H1 (cell line): ENCODE results near the gene DCTN5. TPM values are rescaled to one million over a fixed set of nuclear protein-coding genes. Genes with fewer than 3 reads are reported as not detected.

ENCODE experiments used
- CTCF ChIA-PET: fragments of 300-600 bp; sonication (Branson Sonifier 250); formaldehyde crosslinking; loops from one replicate; lab custom pipeline; 2021; ENCODE audit not compliant: partially characterized antibody; lab: Charles Lee
- POLR2A ChIA-PET: fragments of 300-600 bp; sonication (Branson Sonifier 250); formaldehyde crosslinking; loops from one replicate; lab custom pipeline; 2021; ENCODE audit warnings: inconsistent platforms; ENCODE audit not compliant: partially characterized antibody; lab: Charles Lee
- DNase-seq, 2 experiments: peaks; one replicate each; pipeline versions ENCODE4 v3.0.0 to v3.0.0-alpha.2; 2010 to 2022; ENCODE audit warnings: low spot score in 2 of 2, low read depth in 1 of 2, mixed read lengths in 1 of 2
- FAIRE-seq: peaks from 2 replicates; lab custom pipeline; 2011; peaks lifted over from hg19 to GRCh38; lab: Jason Lieb, UNC
- H2AFZ ChIP-seq: 2 replicates; pipeline ENCODE4 v1.8.1; 2012; ENCODE audit warnings: low read length, inconsistent platforms
- H2AK5ac ChIP-seq: 2 replicates; pipeline ENCODE4 v1.6.1; 2013; ENCODE audit warnings: low read depth, low read length
- H2BK120ac ChIP-seq: replicated peaks from 2 replicates; pipeline ENCODE3; 2013; ENCODE audit warnings: low read depth, low read length, inconsistent platforms
- H2BK12ac ChIP-seq: 2 replicates; pipeline ENCODE4 v1.6.1; 2013; ENCODE audit warnings: low read depth, low read length
- H2BK15ac ChIP-seq: 2 replicates; pipeline ENCODE4 v1.6.1; 2013; ENCODE audit warnings: low read length
- H2BK20ac ChIP-seq: 2 replicates; pipeline ENCODE4 v1.6.1; 2013; ENCODE audit warnings: low read length
- H2BK5ac ChIP-seq: 2 replicates; pipeline ENCODE4 v1.6.1; 2013; ENCODE audit warnings: low read depth, low read length
- H3K14ac ChIP-seq: 2 replicates; pipeline ENCODE4 v1.6.1; 2013; ENCODE audit warnings: inconsistent platforms; ENCODE audit not compliant: insufficient read length
- H3K18ac ChIP-seq: 2 replicates; pipeline ENCODE4 v1.6.1; 2013; ENCODE audit warnings: low read length; ENCODE audit errors: extremely low read depth
- H3K23ac ChIP-seq: 2 replicates; pipeline ENCODE4 v1.6.1; 2013; ENCODE audit warnings: inconsistent platforms; ENCODE audit not compliant: insufficient read length
- H3K23me2 ChIP-seq: 2 replicates; pipeline ENCODE4 v1.6.1; 2013; ENCODE audit warnings: low read depth, low read length
- H3K27ac ChIP-seq: 2 replicates; pipeline ENCODE4 v1.6.1; 2011; ENCODE audit warnings: low read depth, low read length, inconsistent platforms
- H3K27me3 ChIP-seq, 4 experiments: replicated peaks in 1 of 4; 1 replicate in 1 of 4; 2 replicates in 3 of 4; pipeline versions ENCODE4 v1.6.1 to v1.8.1; 2011 to 2013; ENCODE audit warnings: low read length in 3 of 4, mild to moderate bottlenecking in 3 of 4, inconsistent platforms in 2 of 4, mixed read lengths in 2 of 4, moderate library complexity in 1 of 4; ENCODE audit not compliant: control insufficient read depth in 3 of 4, insufficient read depth in 3 of 4; ENCODE audit errors: extremely low read depth in 1 of 4
- H3K36me3 ChIP-seq, 4 experiments: 2 replicates each; pipeline versions ENCODE4 v1.6.1 to v1.8.1; 2011 to 2013; ENCODE audit warnings: mild to moderate bottlenecking in 4 of 4, low read length in 3 of 4, moderate library complexity in 2 of 4, control low read depth in 1 of 4, inconsistent platforms in 1 of 4; ENCODE audit not compliant: insufficient read depth in 4 of 4, control insufficient read depth in 2 of 4
- H3K4ac ChIP-seq: replicated peaks from 2 replicates; pipeline ENCODE3; 2013; ENCODE audit warnings: low read length, low read depth, mixed read lengths, inconsistent platforms; ENCODE audit not compliant: insufficient read length
- H3K4me1 ChIP-seq, 4 experiments: replicated peaks in 1 of 4; 1 replicate in 1 of 4; 2 replicates in 3 of 4; pipeline versions ENCODE4 v1.6.1 to v1.8.1; 2011 to 2013; ENCODE audit warnings: low read length in 3 of 4, inconsistent platforms in 2 of 4, mixed read lengths in 1 of 4; ENCODE audit not compliant: insufficient read depth in 4 of 4, control insufficient read depth in 3 of 4
- H3K4me2 ChIP-seq, 2 experiments: 2 replicates each; pipeline versions ENCODE4 v1.6.1 to v1.8.1; 2011 to 2013; ENCODE audit warnings: low read depth in 2 of 2, low read length in 2 of 2, control low read depth in 1 of 2, inconsistent platforms in 1 of 2, mild to moderate bottlenecking in 1 of 2; ENCODE audit not compliant: insufficient read depth in 1 of 2
- H3K4me3 ChIP-seq, 4 experiments: fragments of 200-600, 300-600 bp in 1 of 4; sonication (generic), shearing (Covaris generic), sonication (Bioruptor Twin) in 1 of 4; 2 replicates each; pipeline versions ENCODE4 v1.5.1 to v1.8.1; 2011 to 2016; ENCODE audit warnings: low read length in 4 of 4, low read depth in 3 of 4, control low read depth in 2 of 4, inconsistent platforms in 2 of 4, mild to moderate bottlenecking in 2 of 4, mixed read lengths in 1 of 4, moderate library complexity in 1 of 4; ENCODE audit not compliant: insufficient read depth in 2 of 4; ENCODE audit errors: extremely low read depth in 1 of 4
- H3K56ac ChIP-seq: replicated peaks from 2 replicates; pipeline ENCODE3; 2013; ENCODE audit warnings: low read depth, mild to moderate bottlenecking, mixed read lengths, low read length, inconsistent platforms; ENCODE audit not compliant: insufficient read length
- H3K79me1 ChIP-seq: 2 replicates; pipeline ENCODE4 v1.6.1; 2013; ENCODE audit warnings: low read depth, low read length, control low read depth
- H3K79me2 ChIP-seq, 2 experiments: 2 replicates each; pipeline versions ENCODE4 v1.6.1 to v1.8.1; 2012 to 2013; ENCODE audit warnings: low read length in 2 of 2, mild to moderate bottlenecking in 2 of 2, inconsistent platforms in 1 of 2; ENCODE audit not compliant: insufficient read depth in 2 of 2, control insufficient read depth in 1 of 2
- H3K9ac ChIP-seq, 4 experiments: replicated peaks in 1 of 4; 1 replicate in 1 of 4; 2 replicates in 3 of 4; pipeline versions ENCODE4 v1.6.1 to v1.8.1; 2011 to 2013; ENCODE audit warnings: low read depth in 3 of 4, low read length in 3 of 4, control low read depth in 2 of 4, mild to moderate bottlenecking in 2 of 4, moderate library complexity in 2 of 4, inconsistent platforms in 1 of 4; ENCODE audit errors: extremely low read depth in 1 of 4
- H3K9me3 ChIP-seq, 2 experiments: 2 replicates each; pipeline versions ENCODE4 v1.6.1 to v1.8.1; 2012 to 2013; ENCODE audit warnings: mild to moderate bottlenecking in 2 of 2, moderate library complexity in 2 of 2, control low read depth in 1 of 2, inconsistent platforms in 1 of 2, low read depth in 1 of 2, low read length in 1 of 2, mixed read lengths in 1 of 2; ENCODE audit not compliant: insufficient read depth in 2 of 2
- H4K20me1 ChIP-seq, 2 experiments: replicated peaks in 1 of 2; 2 replicates each; pipeline versions ENCODE3 to v1.8.1; 2011 to 2013; ENCODE audit warnings: inconsistent platforms in 2 of 2, low read length in 2 of 2, mild to moderate bottlenecking in 1 of 2; ENCODE audit not compliant: insufficient read depth in 2 of 2, control insufficient read depth in 1 of 2
- H4K5ac ChIP-seq: 2 replicates; pipeline ENCODE4 v1.6.1; 2013; ENCODE audit warnings: low read length, low read depth, mixed read lengths, inconsistent platforms; ENCODE audit not compliant: insufficient read length
- H4K8ac ChIP-seq: 2 replicates; pipeline ENCODE4 v1.8.0; 2013; ENCODE audit warnings: mild to moderate bottlenecking, moderate library complexity, low read length, inconsistent platforms; ENCODE audit not compliant: insufficient read depth; ENCODE audit errors: extremely low read depth
- H4K91ac ChIP-seq: replicated peaks from 2 replicates; pipeline ENCODE3; 2013; ENCODE audit warnings: low read length, mixed read lengths, inconsistent platforms; ENCODE audit not compliant: insufficient read length
- ATF2 ChIP-seq: IDR thresholded peaks from 2 replicates; pipeline ENCODE4 v1.6.1; 2012; ENCODE audit warnings: low read length, inconsistent platforms
- CTBP2 ChIP-seq: IDR thresholded peaks from 2 replicates; pipeline ENCODE4 v1.7.0; 2011; ENCODE audit warnings: borderline replicate concordance, mild to moderate bottlenecking, moderate library complexity, mixed read lengths, low read length; ENCODE audit not compliant: insufficient read depth, insufficient read length
- MAX ChIP-seq: IDR thresholded peaks from 2 replicates; pipeline ENCODE4 v1.6.1; 2012; ENCODE audit warnings: inconsistent platforms
- POLR2A ChIP-seq, 2 experiments: IDR thresholded peaks; 1 replicate in 1 of 2; 2 replicates in 1 of 2; pipeline ENCODE4 v1.6.1; 2011; ENCODE audit warnings: low read depth in 2 of 2, low read length in 2 of 2, mild to moderate bottlenecking in 2 of 2; ENCODE audit errors: control extremely low read depth in 1 of 2
- RXRA ChIP-seq: IDR thresholded peaks from 2 replicates; pipeline ENCODE4 v1.6.1; 2011; ENCODE audit warnings: low read depth, mild to moderate bottlenecking, low read length, moderate library complexity; ENCODE audit not compliant: insufficient read depth
- TBP ChIP-seq: IDR thresholded peaks from 2 replicates; pipeline ENCODE4 v1.6.1; 2011; ENCODE audit warnings: low read depth, low read length, improper control_type of control experiment
- WGBS, 2 experiments: shearing (Covaris generic) in 1 of 2; methylation state at CpG; one replicate each; pipeline versions ENCODE4 v1.1.6 to v1.1.7; 2013 to 2015; ENCODE audit warnings: low lambda C conversion rate in 2 of 2, mixed read lengths in 2 of 2, inconsistent platforms in 1 of 2, low coverage in 1 of 2, missing lambda C conversion rate in 1 of 2; ENCODE audit not compliant: insufficient replicate concordance in 2 of 2, insufficient coverage in 1 of 2, insufficient read length in 1 of 2; ENCODE audit errors: extremely low coverage in 1 of 2, missing lambda C conversion rate in 1 of 2; 5-methylcytosine and 5-hydroxymethylcytosine counted together
- polyA plus RNA-seq, 7 experiments: library from polyadenylated mRNA; depleted of rRNA in 3 of 7; stranded (reverse) in 5 of 7; unstranded in 2 of 7; fragments of >200 nt in 5 of 7; fragments of 200-250 nt in 2 of 7; gene quantifications; 1 replicate in 5 of 7; 2 replicates in 1 of 7; 4 replicates in 1 of 7; pipeline versions ENCODE4 v1.2.1 to v1.2.3, GENCODE V29; 2011 to 2013; ENCODE audit warnings: missing spikeins in 2 of 7, mixed read lengths in 2 of 7
- total RNA-seq: library from RNA; stranded (reverse); fragmentation: NEBNext Ultra II Directional; extraction: Animal tissue kit (Norgen Biotek cat#: 25700); gene quantifications from 2 replicates; pipeline ENCODE4 v1.2.1, GENCODE V29; 2021

Gene DCTN5
- total and polyA plus RNA-seq, 2 of the 8 experiments (the other 6 are each of a cell fraction or from before 2014, with no cell fraction given), result 36.0 to 74.0 TPM

GRCh38 chr16:23700509-23700908, 59.2 kb downstream of the DCTN5 start:
- Histone ChIP-seq H3K4me1 (peaks cover 0 to 5% (median 3%) of the 10 kb centered on the region in 4 experiments; a peak in 5 of 7 replicates), H2BK12ac (no peak overlapping the region), H3K14ac (no peak overlapping the region), H3K18ac (peak overlapping the region; percentile 76), H3K79me1 (no peaks in the 10 kb centered on the region), H3K9me3 (no peaks in the 10 kb centered on the region), H4K8ac (no peak overlapping the region; the same call in none of the 2 replicates), H3K79me2 (no peaks in the 10 kb centered on the region), H2BK120ac (no peak overlapping the region), H2BK5ac (0 out of 2 replicates have a peak overlapping the region, but pooled peaks have one; percentile 32), H4K20me1 (no peaks in the 10 kb centered on the region), H3K4me3 (0 out of 8 replicates have a peak overlapping the region, but pooled peaks of 1 of the 4 experiments have one; percentile 3), H3K56ac (no peak overlapping the region), H4K5ac (peak overlapping the region; percentile 39), H3K27ac (no peak overlapping the region), H3K36me3 (no peaks in the 10 kb centered on the region), H2BK15ac (peak overlapping the region; percentile 81; the same call in 1 of the 2 replicates), H3K4ac (no peak overlapping the region), H2AK5ac (no peak overlapping the region), H3K23me2 (no peaks in the 10 kb centered on the region), H3K23ac (no peak overlapping the region), H3K27me3 (no peaks in the 10 kb centered on the region), H3K9ac (no peak overlapping the region), H2AFZ (0 out of 2 replicates have a peak overlapping the region, but pooled peaks have one; percentile 24), H4K91ac (peak overlapping the region; percentile 22), H3K4me2 (peak overlapping the region; percentile 20 to 53; a peak in 3 of 4 replicates), H2BK20ac (no peak overlapping the region)
- CTCF ChIA-PET, result interaction anchor here (0.6 to 2.4 kb wide), 9 partner anchors 9 to 347 kb away, joined by 3 to 11 read pairs (median 3); partner anchors contain the start of gene PLK1
- 42% methylated on average over 8 of the region's 8 CpGs; no CpG with 5 or more reads in 1 of the 2 experiments for WGBS, 2 experiments
- POLR2A ChIA-PET, result interaction anchor here (0.5 to 2.2 kb wide), 11 partner anchors 10 to 86 kb away, joined by 3 to 13 read pairs (median 4); partner anchors contain the start of genes DCTN5, PALB2 and PLK1
- no peak for FAIRE-seq
- TF ChIP-seq TBP (peak; percentile 12; the same call in 1 of the 2 replicates), RXRA (no peak), MAX (0 out of 2 replicates have a peak, but pooled peaks have one; percentile 18), POLR2A (IDR thresholded peaks at IDR 0.05; ENCODE audit: control extremely low read depth in 1 of 2, low read depth in 2 of 2, low read length in 2 of 2) (0 out of 3 replicates have a peak, but pooled peaks of 1 of the 2 experiments have one; percentile 20), ATF2 (no peak), CTBP2 (no peak)
- peak in 1 of 2 experiments; percentile 75 for DNase-seq
